Esophagus squamous epithelium (tissue), 5 donors: ENCODE measurements around the gene MFNG. TPM values are rescaled to one million over a fixed set of nuclear protein-coding genes. Genes with fewer than 3 reads are reported as not detected.

Experiments
- DNase-seq: peaks from one replicate; lab custom pipeline; 2025; lab: John Stamatoyannopoulos, UW
- H3K27ac ChIP-seq, 4 donors: fragments of 200-600 bp; sonication (generic); one replicate each; pipeline ENCODE4 v1.5.1; 2016 to 2019; ENCODE audit warnings: mild to moderate bottlenecking in 1 of 4
- H3K27me3 ChIP-seq, 4 donors: fragments of 200-600 bp; sonication (generic); 1 replicate in 3 of 4; 2 replicates in 1 of 4; pipeline versions ENCODE4 v1.5.1 to v1.6.0; 2017 to 2021; ENCODE audit warnings: antibody characterized with exemption in 1 of 4
- H3K36me3 ChIP-seq, 3 donors: fragments of 200-600 bp; sonication (generic); one replicate each; pipeline ENCODE4 v1.5.1; 2016 to 2019
- H3K4me1 ChIP-seq, 3 donors: fragments of 200-600 bp; sonication (generic); one replicate each; pipeline ENCODE4 v1.5.1; 2017 to 2019
- H3K4me3 ChIP-seq, 4 donors: fragments of 200-600 bp; sonication (generic); 1 replicate in 3 of 4; 2 replicates in 1 of 4; pipeline ENCODE4 v1.5.1; 2016 to 2019; ENCODE audit warnings: mild to moderate bottlenecking in 2 of 4, moderate library complexity in 1 of 4
- H3K9me3 ChIP-seq, 3 donors: fragments of 200-600 bp; sonication (generic); one replicate each; pipeline ENCODE4 v1.5.1; 2016 to 2019
- CTCF ChIP-seq, 6 experiments: fragments of 450-650 bp in 4 of 6; fragments of 200-600 bp in 2 of 6; sonication (generic) in 2 of 6; IDR thresholded peaks; one replicate each; pipeline ENCODE4 v1.5.1; 2016 to 2019; ENCODE audit warnings: antibody characterized with exemption in 6 of 6, mild to moderate bottlenecking in 4 of 6, moderate library complexity in 4 of 6
- POLR2A ChIP-seq, 4 donors: fragments of 450-650 bp; IDR thresholded peaks; one replicate each; pipeline ENCODE4 v1.6.1; 2017; ENCODE audit warnings: antibody characterized with exemption in 4 of 4, mild to moderate bottlenecking in 4 of 4, moderate library complexity in 3 of 4
- WGBS, 2 donors: methylation state at CpG; one replicate each; pipeline ENCODE4 v1.1.5; 2018; 5-methylcytosine and 5-hydroxymethylcytosine counted together
- intact Hi-C: fragments of 100-400 bp; cut with DNase I; formaldehyde crosslinking; loops from one replicate; pipeline ENCODE4 v1.15.0; 2022
- total RNA-seq, 4 donors: library from RNA; depleted of rRNA; stranded (reverse); fragments of >200 nt; gene quantifications; one replicate each; pipeline ENCODE4 v1.1.0, GENCODE V29; 2016
- donor health status: DM: yes; HTN: yes; CAD: no.

The MFNG gene
- total RNA-seq, 4 donors from 2014 or later: 3.8 to 10.3 (median 7.9) TPM

- Histone ChIP-seq H3K4me1 (peaks cover 29 to 70% (median 29%) of the 10 kb centered on the region in 3 donors), H3K4me3 (no peak overlapping the region), H3K27me3 (peaks cover 0 to 13% (median 0%) of the 10 kb centered on the region in 4 donors), H3K9me3 (no peaks in the 10 kb centered on the region), H3K36me3 (peaks cover 0 to 39% (median 0%) of the 10 kb centered on the region in 3 donors), H3K27ac (peak overlapping the region; percentile 69 to 84 (median 80))
- no peak for TF ChIP-seq CTCF (IDR thresholded peaks at IDR 0.05)
- TF ChIP-seq POLR2A (IDR thresholded peaks at IDR 0.05): no peak
- intact Hi-C loops: no loop called here
- no peak for DNase-seq
- 46 to 49% methylated on average over 5 to 6 of the region's 10 CpGs for WGBS, 2 donors
Observed at GRCh38 chr22:37509059-37509860, 23.1 kb upstream of the MFNG start.

GRCh38 chr22:37508431-37508992 lies 22.3 kb upstream of the MFNG start:
- H3K36me3 ChIP-seq: peaks cover 0 to 44% (median 0%) of the 10 kb centered on the region in 3 donors
- H3K4me1 ChIP-seq: peaks cover 29 to 72% (median 29%) of the 10 kb centered on the region in 3 donors
- peak overlapping the region; percentile 69 to 84 (median 80) for H3K27ac ChIP-seq
- H3K4me3 ChIP-seq: no peak overlapping the region
- DNase-seq: no peak
- intact Hi-C loops: no loop called here
- 20 to 32% methylated on average over 1 to 6 of the region's 22 CpGs for WGBS, 2 donors
- H3K27me3 ChIP-seq: peaks cover 0 to 13% (median 0%) of the 10 kb centered on the region in 4 donors
- no peak for TF ChIP-seq POLR2A (IDR thresholded peaks at IDR 0.05)
- peak in 2 of 6 experiments; percentile 43 to 46 for TF ChIP-seq CTCF (IDR thresholded peaks at IDR 0.05)
- H3K9me3 ChIP-seq: no peaks in the 10 kb centered on the region

DNA sequence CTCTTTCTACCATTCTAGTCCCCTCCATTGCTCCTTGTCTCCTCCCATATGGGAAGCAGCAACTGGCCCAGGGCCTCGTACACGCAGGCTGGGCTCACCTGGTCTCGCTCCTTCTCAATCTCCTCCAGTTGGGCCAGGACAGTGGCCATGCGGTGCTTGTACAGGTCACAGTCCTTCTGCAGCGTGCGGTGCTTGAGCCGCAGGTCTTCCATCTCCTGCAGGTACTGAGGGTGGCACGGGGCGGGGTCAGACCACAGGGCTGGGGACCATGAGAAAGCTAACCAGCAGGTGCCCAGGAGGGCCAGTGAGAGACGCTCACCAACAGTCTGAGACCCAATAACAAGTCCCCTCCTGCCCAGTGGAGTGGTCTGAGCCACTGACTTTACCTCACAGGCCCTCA lies 21.5 kb upstream of the MFNG start:
- TF ChIP-seq CTCF (IDR thresholded peaks at IDR 0.05): no peak
- TF ChIP-seq POLR2A (IDR thresholded peaks at IDR 0.05): no peak
- intact Hi-C loops: no loop called here
- H3K36me3 ChIP-seq: peaks cover 0 to 50% (median 0%) of the 10 kb centered on the region in 3 donors
- H3K9me3 ChIP-seq: no peaks in the 10 kb centered on the region
- peaks cover 0 to 13% (median 0%) of the 10 kb centered on the region in 4 donors for H3K27me3 ChIP-seq
- H3K4me3 ChIP-seq: no peak overlapping the region
- no peak for DNase-seq
- peak overlapping the region in 3 of 4 donors; percentile 78 to 84 (median 82) for H3K27ac ChIP-seq
- 83 to 86% methylated on average over 1 to 8 of the region's 10 CpGs for WGBS, 2 donors
- H3K4me1 ChIP-seq: peaks cover 29 to 72% (median 35%) of the 10 kb centered on the region in 3 donors

DNA sequence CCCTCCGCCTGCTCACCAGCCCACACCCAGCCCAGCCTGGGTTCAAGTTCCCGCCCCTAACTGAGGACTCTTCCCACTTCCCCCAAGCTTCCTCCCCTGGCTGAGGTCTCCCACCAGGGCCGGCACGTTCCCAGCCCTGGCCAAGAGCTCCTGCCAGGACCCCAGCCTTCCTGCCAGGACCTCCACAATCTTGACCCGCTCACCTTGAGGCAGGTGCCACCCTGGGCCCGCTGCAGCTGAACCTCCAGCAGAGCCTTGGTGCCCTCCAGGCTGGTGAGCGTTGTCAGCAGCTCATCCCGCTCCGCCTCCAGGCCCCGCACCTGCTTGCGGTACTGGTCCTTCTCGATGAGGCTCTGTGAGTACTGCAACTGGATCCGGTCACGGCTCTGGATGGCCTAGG lies 19.8 kb upstream of the MFNG start:
- TF ChIP-seq POLR2A (IDR thresholded peaks at IDR 0.05) (no peak), CTCF (IDR thresholded peaks at IDR 0.05) (no peak)
- Histone ChIP-seq H3K4me3 (no peak overlapping the region), H3K4me1 (peaks cover 22 to 76% (median 34%) of the 10 kb centered on the region in 3 donors), H3K27me3 (peaks cover 0 to 13% (median 0%) of the 10 kb centered on the region in 4 donors), H3K9me3 (no peaks in the 10 kb centered on the region), H3K36me3 (peaks cover 0 to 56% (median 0%) of the 10 kb centered on the region in 3 donors), H3K27ac (no peak overlapping the region)
- intact Hi-C loops: no loop called here
- no peak for DNase-seq
- WGBS, 2 donors: 89% methylated on average over 7 of the region's 14 CpGs; no CpG with 5 or more reads in 1 of the 2 donors

- Histone ChIP-seq H3K36me3 (peaks cover 0 to 56% (median 0%) of the 10 kb centered on the region in 3 donors), H3K4me3 (no peak overlapping the region), H3K27ac (peak overlapping the region in 1 of 4 donors; percentile 71), H3K9me3 (no peaks in the 10 kb centered on the region), H3K4me1 (peaks cover 21 to 74% (median 34%) of the 10 kb centered on the region in 3 donors), H3K27me3 (peaks cover 0 to 13% (median 0%) of the 10 kb centered on the region in 4 donors)
- TF ChIP-seq POLR2A (IDR thresholded peaks at IDR 0.05) (no peak), CTCF (IDR thresholded peaks at IDR 0.05) (no peak)
- no peak for DNase-seq
- WGBS, 2 donors: 81 to 100% methylated on average over 3 to 4 of the region's 4 CpGs
- intact Hi-C loops: no loop called here
Observed at GRCh38 chr22:37505565-37505964, 19.4 kb upstream of the MFNG start.
